ENCODE data around the gene NAA10. TPM values are rescaled to one million over a fixed set of nuclear protein-coding genes. Genes with fewer than 3 reads are reported as not detected.

Gene NAA10
- total RNA-seq, 1 experiment from 2014 or later = 119 TPM

GRCh38 chrX:153952373-153953026, 17.7 kb upstream of the NAA10 start:
- DNase-seq (ENCODE audit: low read depth) = no peak
- in situ Hi-C loops (cut with HindIII; ENCODE audit: low pct_unique_long_range_greater_than_20kb, low sequenced_read_pairs) = no loop called here

- no peak for DNase-seq (ENCODE audit: low read depth)
- in situ Hi-C loops (cut with HindIII; ENCODE audit: low pct_unique_long_range_greater_than_20kb, low sequenced_read_pairs) = no loop called here
Observed at GRCh38 chrX:153951683-153952372, 17.0 kb upstream of the NAA10 start.

GRCh38 chrX:153950127-153950526, 15.3 kb upstream of the NAA10 start:
- in situ Hi-C loops (cut with HindIII; ENCODE audit: low pct_unique_long_range_greater_than_20kb, low sequenced_read_pairs) = no loop called here
- DNase-seq (ENCODE audit: low read depth) = no peak

- no peak for DNase-seq (ENCODE audit: low read depth)
- in situ Hi-C loops (cut with HindIII; ENCODE audit: low pct_unique_long_range_greater_than_20kb, low sequenced_read_pairs) = no loop called here
Observed at GRCh38 chrX:153948847-153949805, 14.3 kb upstream of the NAA10 start.

DNA sequence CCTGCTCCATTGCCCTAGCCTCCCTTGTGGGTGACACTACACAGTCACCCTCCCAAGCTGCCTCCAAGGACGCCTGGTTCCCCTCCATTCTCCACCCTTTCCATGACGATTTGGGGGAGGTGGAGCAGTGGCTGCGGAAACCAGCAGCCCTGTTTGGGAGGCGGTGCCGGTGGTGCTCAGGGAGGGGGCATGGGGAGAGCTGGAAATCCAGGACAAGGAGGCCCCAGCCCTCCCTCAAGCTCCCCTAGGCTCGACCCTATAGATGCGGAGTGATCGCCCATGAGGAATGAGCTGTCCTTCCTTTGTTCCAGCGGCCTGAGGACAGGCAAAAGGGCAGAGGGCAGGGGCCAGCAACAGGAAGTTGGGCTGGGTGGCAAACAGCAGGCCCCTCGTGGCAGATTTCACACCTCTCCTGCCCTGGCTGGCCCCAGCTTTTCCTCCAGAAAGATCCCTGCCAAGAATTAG, 13.2 kb upstream of the NAA10 start:
- DNase-seq (ENCODE audit: low read depth) = no peak
- in situ Hi-C loops (cut with HindIII; ENCODE audit: low pct_unique_long_range_greater_than_20kb, low sequenced_read_pairs) = no loop called here

GRCh38 chrX:153947009-153947769, 12.4 kb upstream of the NAA10 start:
- in situ Hi-C loops (cut with HindIII; ENCODE audit: low pct_unique_long_range_greater_than_20kb, low sequenced_read_pairs) = no loop called here

GRCh38 chrX:153945956-153946943, 11.4 kb upstream of the NAA10 start:
- no peak for DNase-seq (ENCODE audit: low read depth)
- in situ Hi-C loops (cut with HindIII; ENCODE audit: low pct_unique_long_range_greater_than_20kb, low sequenced_read_pairs) = no loop called here

More at GRCh38 chrX:153947009-153947769, 12.4 kb upstream of the NAA10 start:
- DNase-seq (ENCODE audit: low read depth) = peak; percentile 58

- no peak for DNase-seq (ENCODE audit: low read depth)
- in situ Hi-C loops (cut with HindIII; ENCODE audit: low pct_unique_long_range_greater_than_20kb, low sequenced_read_pairs) = no loop called here
Observed at GRCh38 chrX:153944800-153945150, 9.9 kb upstream of the NAA10 start.

DNA sequence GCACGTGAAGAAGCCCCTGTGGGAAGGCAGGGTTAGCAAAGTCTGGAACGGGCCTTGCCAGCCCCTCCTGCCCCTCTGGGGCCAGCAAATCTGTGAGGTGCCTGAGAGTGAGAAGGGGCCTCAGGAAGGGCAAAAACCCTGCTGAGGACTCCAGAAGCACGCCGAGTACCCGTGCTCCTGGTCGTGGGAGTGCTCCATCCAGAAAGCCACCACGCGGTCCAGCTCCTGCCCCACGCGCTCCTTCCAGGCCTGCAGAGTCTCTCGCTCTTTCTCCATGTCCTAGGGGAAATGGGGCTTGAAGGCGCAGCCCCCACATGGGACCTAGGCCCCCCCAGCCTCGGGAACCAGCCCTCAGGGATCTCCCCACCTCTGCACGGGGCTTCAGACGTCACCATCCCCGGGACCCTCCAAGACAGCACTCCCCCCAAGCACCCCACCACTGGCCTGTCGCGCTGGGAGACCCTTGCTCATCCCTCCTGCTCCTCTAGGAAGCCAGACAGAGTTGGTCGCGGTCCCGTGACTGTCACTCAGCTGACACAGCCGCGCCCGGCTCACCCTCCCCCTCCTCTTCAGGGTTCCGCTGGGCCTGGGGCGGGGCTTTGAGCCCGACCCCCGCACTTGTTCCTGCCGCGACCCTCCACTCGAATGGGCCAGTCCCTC, 9.4 kb upstream of the NAA10 start, which contains the start of gene RENBP:
TSS of gene RENBP (minus strand) at position 504 of the 660 bp plus-strand sequence. CDS start at position 471, 33 bp downstream.
- in situ Hi-C loops (cut with HindIII; ENCODE audit: low pct_unique_long_range_greater_than_20kb, low sequenced_read_pairs) = no loop called here
- no peak for DNase-seq (ENCODE audit: low read depth)

DNA sequence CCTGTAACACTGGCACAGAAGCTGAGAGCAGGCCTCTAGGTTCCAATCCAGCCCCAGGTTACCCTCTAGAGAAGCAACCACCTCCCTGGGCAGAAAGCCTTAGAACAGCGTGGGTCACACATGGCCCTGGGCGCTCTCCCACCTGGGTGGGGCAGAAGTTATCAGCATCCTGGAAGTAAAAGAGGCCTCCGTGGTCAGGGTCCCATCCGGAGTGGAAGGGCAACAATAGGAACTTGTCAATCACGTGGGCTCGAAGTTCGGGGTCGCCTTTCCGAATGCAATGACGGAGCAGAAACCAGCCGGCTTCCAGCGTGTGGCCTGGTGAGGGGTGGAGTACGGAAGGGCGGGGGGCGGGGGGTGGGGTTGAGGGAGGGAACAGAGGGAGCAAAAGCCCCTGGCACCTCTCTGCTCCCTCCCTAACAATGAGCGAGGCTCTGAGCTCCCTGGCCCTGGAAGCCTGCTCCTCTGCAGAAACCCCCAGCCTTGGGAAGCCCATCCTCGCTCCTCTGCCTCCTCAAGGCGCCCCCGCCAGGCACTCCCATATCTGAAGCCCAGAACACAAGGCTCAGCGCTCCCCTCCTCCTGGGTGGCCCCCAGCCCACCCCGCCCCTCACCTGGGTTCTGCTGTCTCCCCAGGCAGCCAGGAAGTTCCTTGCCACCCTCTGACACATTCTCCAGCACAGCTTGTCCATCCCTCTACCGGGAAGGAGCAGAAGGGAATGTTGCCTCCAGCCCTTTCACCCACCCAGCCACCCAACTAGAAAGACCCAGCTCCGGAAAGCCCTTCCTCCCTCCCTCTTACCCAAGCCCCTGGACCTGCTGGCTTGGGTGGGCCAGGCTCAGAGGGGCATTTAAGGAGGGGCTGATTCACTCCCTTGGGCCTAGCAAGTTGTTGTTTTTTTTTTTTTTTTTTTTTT, 6.8 kb upstream of the NAA10 start:
- no peak for DNase-seq (ENCODE audit: low read depth)
- in situ Hi-C loops (cut with HindIII; ENCODE audit: low pct_unique_long_range_greater_than_20kb, low sequenced_read_pairs) = no loop called here

GRCh38 chrX:153939573-153939972, 4.7 kb upstream of the NAA10 start:
- no peak for DNase-seq (ENCODE audit: low read depth)
- in situ Hi-C loops (cut with HindIII; ENCODE audit: low pct_unique_long_range_greater_than_20kb, low sequenced_read_pairs) = no loop called here

DNA sequence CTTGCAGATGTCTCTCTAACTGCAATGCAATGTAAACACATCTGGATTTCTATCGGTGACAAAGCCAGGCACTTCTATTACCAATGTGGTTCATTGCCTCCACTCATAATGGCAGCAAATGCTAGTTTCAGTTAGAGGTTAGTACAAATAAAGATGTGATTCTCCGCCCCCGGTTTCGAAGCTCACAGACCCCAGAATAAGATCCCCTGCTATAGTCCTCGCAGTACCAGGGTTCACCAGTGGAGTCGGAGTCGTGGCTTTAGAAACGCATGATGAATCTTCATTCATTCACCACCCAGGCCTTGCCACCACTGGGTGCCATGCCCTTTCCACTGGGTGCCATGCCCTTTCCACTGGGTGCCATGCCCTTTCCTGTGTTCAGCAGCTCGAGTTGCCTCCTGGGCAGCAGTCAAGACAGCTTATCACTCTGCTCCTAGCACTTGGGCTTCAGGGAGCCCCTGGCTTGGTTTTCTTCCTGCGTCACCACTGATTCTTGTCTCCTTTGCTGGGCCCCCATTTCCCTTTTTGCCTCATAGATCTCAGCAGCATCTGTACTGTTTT, 3.5 kb upstream of the NAA10 start:
- no peak for DNase-seq (ENCODE audit: low read depth)
- in situ Hi-C loops (cut with HindIII; ENCODE audit: low pct_unique_long_range_greater_than_20kb, low sequenced_read_pairs) = no loop called here

- in situ Hi-C loops (cut with HindIII; ENCODE audit: low pct_unique_long_range_greater_than_20kb, low sequenced_read_pairs) = no loop called here
- no peak for DNase-seq (ENCODE audit: low read depth)
Observed at GRCh38 chrX:153937056-153937455, 2.2 kb upstream of the NAA10 start.

GRCh38 chrX:153935326-153935851, 552 bp upstream of the NAA10 start:
- in situ Hi-C loops (cut with HindIII; ENCODE audit: low pct_unique_long_range_greater_than_20kb, low sequenced_read_pairs) = no loop called here
- no peak for DNase-seq (ENCODE audit: low read depth)

GRCh38 chrX:153934148-153934761, 582 bp downstream of the NAA10 start:
- in situ Hi-C loops (cut with HindIII; ENCODE audit: low pct_unique_long_range_greater_than_20kb, low sequenced_read_pairs) = no loop called here

More at GRCh38 chrX:153934148-153934761, 582 bp downstream of the NAA10 start:
- no peak for DNase-seq (ENCODE audit: low read depth)
